CD1c-positive myeloid dendritic cell (primary cell): ENCODE results near the gene GARRE1.
"Not testable (repeated sequence)": the region's sequence is repeated elsewhere in the genome, so short reads cannot be mapped to it uniquely, and the experiment has no call there.

Experiments used
- DNase-seq: peaks from one replicate; pipeline ENCODE4 v3.0.0-alpha.2; 2016; ENCODE audit errors: extremely low spot score

The GARRE1 gene

DNA sequence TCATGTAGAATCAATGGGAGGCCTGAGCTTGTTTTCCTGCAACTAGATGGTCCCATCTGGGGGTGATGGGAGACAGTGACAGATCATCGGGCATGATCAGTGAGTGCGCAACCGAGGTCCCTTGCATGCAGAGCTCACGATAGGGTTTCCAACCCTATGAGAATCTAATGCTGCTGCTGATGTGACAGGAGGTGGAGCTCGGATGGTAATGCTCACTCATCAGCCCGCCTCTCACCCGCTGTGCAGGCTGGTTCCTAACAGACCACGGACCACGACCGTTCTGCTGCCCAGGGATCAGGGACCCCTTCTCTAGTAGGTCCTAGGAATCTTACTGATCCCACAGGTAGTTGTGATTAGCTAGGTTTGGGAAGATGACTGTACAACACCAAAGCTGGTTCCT, 23.5 kb upstream of the GARRE1 start:
- DNase-seq = no peak

DNA sequence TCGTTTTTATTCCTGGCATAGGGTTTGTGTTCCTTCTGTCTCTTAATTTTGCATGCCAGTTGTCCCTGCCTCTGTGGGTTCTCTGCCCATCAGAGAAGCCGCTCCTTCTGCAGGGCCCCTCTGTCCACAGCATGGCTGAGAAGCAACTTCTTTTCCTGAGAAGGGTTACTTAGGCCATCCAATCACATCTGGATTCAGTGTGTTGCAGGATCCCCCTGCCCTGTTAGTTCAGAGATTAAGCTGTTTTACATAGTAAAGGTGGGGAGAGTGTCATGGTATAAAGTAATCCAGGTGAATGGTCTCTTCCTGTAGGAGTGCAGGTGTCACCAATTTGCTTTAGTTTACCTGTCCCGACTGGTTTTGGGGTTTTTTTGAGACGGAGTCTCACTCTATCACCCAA, 22.9 kb upstream of the GARRE1 start:
- DNase-seq = no peak

DNA sequence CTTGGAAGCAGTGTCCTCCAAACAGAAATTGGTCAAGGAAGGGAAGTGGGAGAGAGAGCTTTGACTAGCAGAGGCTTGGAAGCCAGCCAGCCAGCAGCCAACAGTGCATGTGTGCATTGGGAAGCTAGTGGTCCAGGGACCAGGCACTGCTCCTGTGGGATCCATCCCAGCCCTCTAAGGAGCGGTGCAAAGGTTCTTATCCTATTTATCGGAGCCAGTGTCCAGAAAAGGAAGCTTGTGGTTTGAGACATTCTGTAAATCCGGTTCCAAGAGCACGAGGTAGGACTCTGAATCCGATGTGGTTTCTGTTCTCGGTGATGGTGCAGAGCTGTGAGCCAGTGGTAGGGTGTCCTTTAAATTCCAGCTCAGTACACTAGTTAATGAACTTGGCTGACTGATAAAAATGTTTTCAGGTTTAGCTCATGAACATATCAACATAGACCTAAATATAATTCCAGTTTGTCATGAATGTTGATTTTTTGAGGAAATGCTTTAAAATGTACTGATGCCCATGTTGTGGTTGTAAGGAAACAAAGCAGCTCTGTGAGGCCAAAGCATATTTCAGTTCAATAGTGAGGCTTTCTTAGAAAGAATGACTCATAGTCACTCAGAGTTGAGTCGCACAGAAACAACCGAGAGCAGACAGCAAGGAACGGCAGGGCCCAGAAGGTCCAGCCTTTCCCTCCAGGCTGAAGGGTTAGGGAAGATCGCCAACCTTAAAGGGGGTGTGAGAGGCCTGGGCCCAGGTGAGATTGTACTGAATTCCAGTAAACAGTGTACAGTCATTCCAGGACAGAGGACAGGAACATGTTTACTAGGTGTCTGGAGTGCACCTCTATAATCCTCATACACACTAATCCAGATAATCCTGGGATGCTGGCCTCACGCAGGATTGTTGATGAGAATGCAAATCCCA, 21.5 kb upstream of the GARRE1 start:
- DNase-seq = peak; percentile 61

- DNase-seq = no peak
These were observed 18.9 kb upstream of the GARRE1 start for GRCh38 chr19:34235425-34235940.

- DNase-seq = no peak
These were observed 18.0 kb upstream of the GARRE1 start for GRCh38 chr19:34236035-34236987.

DNA sequence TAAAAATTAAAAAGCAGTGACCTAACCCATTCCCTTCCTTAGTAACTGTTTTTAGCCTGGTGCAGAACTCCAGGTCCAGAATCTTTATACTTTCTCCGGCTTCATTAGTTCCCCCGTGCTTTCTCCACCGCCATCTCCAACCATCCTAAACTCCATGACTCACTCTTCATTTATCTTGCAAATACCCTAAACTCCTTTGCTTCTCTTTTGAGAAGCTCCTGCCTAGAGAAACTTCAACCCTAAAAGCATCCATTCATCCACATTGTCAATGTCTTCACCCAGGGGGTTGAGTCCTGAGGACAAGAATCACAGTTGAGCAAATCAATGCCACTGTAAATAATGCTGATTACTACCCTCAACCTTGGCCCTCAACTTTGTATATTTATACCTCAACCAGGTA, 17.1 kb upstream of the GARRE1 start:
- DNase-seq = no peak

GRCh38 chr19:34237939-34238338, 16.4 kb upstream of the GARRE1 start:
- no peak for DNase-seq

- DNase-seq = no peak
These were observed 12.6 kb upstream of the GARRE1 start for GRCh38 chr19:34241513-34242337.

- not testable (repeated sequence) for DNase-seq
These were observed 11.0 kb upstream of the GARRE1 start for GRCh38 chr19:34243138-34243875.

DNA sequence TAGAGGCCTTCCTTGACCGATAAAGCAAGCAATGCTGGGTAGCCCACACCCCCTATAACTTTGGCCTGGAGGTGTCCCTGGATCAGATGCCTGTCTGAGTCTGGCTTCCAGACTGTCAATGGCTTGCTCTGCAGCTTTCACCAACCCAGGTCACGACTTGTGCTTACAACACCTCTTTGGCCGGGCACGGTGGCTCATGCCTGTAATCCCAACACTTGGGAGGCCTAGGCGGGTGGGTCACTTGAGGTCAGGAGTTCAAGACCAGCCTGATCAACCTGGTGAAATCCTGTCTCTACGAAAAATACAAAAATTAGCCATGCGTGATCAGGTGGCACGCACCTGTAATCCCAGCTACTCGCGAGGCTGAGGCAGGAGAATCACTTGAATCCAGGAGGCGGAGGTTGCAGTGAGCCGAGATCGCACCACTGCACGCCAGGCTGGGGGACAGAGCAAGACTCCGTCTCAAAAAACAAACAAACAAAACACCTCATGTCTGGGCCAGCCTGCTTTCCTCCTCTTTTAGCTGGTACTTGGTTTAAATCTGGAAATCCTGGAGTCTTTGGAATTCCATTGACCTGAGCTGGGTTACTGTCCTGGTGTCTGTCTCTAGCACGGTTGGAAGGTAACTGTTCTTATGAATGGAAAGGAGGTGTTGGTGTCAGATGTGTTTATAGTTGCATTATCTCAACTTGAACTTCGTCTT, 10.3 kb upstream of the GARRE1 start:
- DNase-seq = no peak

GRCh38 chr19:34244611-34245299, 9.6 kb upstream of the GARRE1 start:
- no peak for DNase-seq

- DNase-seq = no peak
These were observed 8.0 kb upstream of the GARRE1 start for GRCh38 chr19:34246340-34246739.

GRCh38 chr19:34248941-34249340, 5.4 kb upstream of the GARRE1 start:
- no peak for DNase-seq

DNA sequence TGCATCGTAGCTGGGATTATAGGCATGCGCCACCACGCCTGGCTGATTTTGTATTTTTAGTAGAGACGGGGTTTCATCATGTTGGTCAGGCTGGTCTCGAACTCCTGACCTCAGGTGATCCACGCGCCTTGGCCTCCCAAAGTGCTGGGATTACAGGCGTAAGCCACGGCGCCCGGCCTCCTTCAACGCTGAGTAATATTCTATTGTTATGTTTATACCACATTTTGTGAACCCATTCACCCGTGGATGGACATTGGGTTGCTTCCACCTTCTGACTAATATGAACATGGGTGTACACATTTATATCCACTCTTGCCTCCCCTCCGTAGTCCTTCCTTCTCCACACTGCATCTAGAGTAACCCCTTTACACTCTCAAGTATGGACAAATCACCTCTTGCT, 1.2 kb upstream of the GARRE1 start:
- not testable (repeated sequence) for DNase-seq

GRCh38 chr19:34253681-34254045, 691 bp upstream of the GARRE1 start:
- not testable (repeated sequence) for DNase-seq

DNA sequence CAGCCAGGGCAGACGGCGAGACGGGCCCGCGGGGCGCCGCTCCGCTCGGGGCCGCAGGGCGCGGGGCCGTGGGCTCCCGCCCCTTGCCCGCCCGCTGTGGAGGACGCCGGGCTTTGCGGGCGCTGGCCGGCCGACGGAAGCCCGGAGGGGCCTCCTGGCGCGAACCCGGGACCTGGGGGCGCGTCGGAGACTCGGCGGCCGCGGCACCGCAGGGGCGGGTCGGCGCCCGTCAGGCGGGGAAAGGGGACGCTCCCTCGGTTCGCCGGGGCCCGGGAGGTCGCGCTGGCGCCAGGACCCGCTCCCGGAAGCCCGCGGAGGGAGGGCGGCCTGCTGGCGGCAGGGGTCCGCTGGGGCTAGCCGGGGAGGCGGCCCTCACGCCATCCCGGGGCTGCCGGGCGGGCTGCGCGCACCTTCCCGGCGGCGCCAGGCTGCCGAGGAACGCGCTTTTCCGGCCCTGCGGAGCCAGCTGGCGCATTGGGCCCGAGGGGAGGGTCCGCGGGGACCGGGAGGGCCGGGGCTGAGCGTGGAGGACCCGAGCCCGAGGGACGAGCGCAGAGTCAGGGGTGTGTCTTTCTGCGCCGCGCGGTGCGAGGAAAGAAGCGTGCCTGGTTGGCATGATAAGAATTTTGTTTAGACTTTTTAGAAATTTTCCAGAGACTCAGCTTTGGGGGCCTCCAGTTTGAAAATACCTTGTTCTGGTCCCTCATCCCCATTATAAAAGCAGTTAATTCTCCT, 511 bp downstream of the GARRE1 start:
- DNase-seq = peak; percentile 44

DNA sequence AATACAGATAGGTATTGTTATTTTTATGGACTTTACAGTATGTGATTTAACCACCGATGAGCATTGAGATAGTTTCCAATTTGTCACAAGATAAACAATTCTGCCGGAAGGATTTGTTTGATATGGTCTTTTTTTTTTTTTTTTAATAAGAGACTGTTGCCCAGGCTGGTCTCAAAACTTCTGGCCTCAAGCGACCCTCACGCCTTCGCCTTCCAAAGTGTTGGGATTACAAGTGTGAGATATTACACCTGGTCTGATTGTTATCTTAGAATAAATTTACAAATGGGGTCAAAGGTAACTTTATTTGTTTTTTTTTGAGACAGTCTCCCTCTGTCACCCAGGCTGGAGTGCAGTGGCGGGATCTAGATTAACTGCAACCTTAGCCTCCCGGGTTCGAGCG, 1.2 kb downstream of the GARRE1 start:
- no peak for DNase-seq

- no peak for DNase-seq
These were observed 2.6 kb downstream of the GARRE1 start for GRCh38 chr19:34256835-34257558.
